Fibroblast of skin of right quadriceps (primary cell): Measurements from ENCODE around the gene RAD51B.
A peak's percentile ranks its signal among the peaks of the same experiment; 100 is the strongest.

ENCODE experiments used
- DNase-seq: peaks from one replicate; pipeline ENCODE4 v3.0.0-alpha.2; 2013

The RAD51B gene

GRCh38 chr14:68708343-68708742 lies 888.8 kb downstream of the RAD51B start:
- no peak for DNase-seq

GRCh38 chr14:68709007-68709406 lies 889.4 kb downstream of the RAD51B start:
- DNase-seq: no peak

- no peak for DNase-seq
These were observed 891.2 kb downstream of the RAD51B start for GRCh38 chr14:68710776-68711175.

- no peak for DNase-seq
These were observed 892.2 kb downstream of the RAD51B start for GRCh38 chr14:68711561-68712309.

GRCh38 chr14:68712703-68713370 lies 893.3 kb downstream of the RAD51B start:
- no peak for DNase-seq

- DNase-seq: no peak
These were observed 894.2 kb downstream of the RAD51B start for GRCh38 chr14:68713782-68714181.

GRCh38 chr14:68714991-68715924 lies 895.7 kb downstream of the RAD51B start:
- DNase-seq: peak; percentile 46

GRCh38 chr14:68716698-68717097 lies 897.1 kb downstream of the RAD51B start:
- no peak for DNase-seq

- DNase-seq: peak; percentile 38
These were observed 898.7 kb downstream of the RAD51B start for GRCh38 chr14:68718023-68718990.

GRCh38 chr14:68719634-68720384 lies 900.2 kb downstream of the RAD51B start:
- no peak for DNase-seq

GRCh38 chr14:68722186-68722585 lies 902.6 kb downstream of the RAD51B start:
- no peak for DNase-seq

- no peak for DNase-seq
These were observed 903.5 kb downstream of the RAD51B start for GRCh38 chr14:68722968-68723566.

GRCh38 chr14:68723808-68724268 lies 904.3 kb downstream of the RAD51B start:
- no peak for DNase-seq

- DNase-seq: no peak
These were observed 905.3 kb downstream of the RAD51B start for GRCh38 chr14:68724914-68725313.

GRCh38 chr14:68726093-68726695 lies 906.6 kb downstream of the RAD51B start:
- DNase-seq: no peak

GRCh38 chr14:68727315-68728047 lies 907.9 kb downstream of the RAD51B start:
- no peak for DNase-seq

GRCh38 chr14:68728342-68729106 lies 908.9 kb downstream of the RAD51B start:
- no peak for DNase-seq

GRCh38 chr14:68729556-68729955 lies 910.0 kb downstream of the RAD51B start:
- no peak for DNase-seq

- DNase-seq: no peak
These were observed 910.8 kb downstream of the RAD51B start for GRCh38 chr14:68730348-68730747.
